ENCODE measurements around the gene ANKHD1. TPM values are rescaled to one million over a fixed set of nuclear protein-coding genes. Genes with fewer than 3 reads are reported as not detected.

Gene ANKHD1
- total and polyA plus RNA-seq, 9 of the 15 experiments (the other 6 are each of a cell fraction or from before 2014, with no cell fraction given): 38.9 to 138 (median 78.7) TPM

DNA sequence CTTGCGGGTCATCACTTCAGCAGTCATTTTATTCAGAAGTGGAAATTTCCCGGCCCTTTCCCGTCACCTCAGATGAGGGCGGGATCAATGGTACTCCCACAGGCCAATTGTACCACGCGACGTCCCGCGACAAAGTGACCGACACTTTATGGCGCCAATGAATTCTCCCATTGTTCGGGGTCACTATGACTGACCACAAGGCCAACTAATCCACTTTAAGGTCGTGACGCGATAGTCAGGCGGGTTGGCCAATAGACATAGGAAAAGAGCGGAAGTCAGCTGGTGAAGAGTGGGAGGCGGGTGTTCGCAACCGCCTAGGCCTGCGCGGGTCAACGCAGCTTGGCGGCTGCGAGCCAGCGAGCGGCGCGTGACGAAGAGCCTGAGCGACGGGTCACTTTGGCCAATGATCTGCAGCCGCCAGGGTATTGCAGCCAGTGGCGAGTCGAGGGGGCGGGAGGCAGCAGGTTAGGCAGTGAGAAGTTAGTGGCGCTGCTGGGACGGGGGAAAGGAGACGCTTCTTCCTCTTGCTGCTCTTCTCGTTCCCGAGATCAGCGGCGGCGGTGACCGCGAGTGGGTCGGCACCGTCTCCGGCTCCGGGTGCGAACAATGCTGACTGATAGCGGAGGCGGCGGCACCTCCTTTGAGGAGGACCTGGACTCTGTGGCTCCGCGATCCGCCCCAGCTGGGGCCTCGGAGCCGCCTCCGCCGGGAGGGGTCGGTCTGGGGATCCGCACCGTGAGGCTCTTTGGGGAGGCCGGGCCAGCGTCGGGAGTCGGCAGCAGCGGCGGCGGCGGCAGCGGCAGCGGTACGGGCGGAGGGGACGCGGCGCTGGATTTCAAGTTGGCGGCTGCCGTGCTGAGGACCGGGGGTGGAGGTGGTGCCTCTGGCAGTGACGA is at the start of gene ANKHD1 (continued):
- no peak for TF ChIP-seq CBX8 (IDR thresholded peaks at IDR 0.05; ENCODE audit: borderline replicate concordance, extremely low read depth, low read depth, low read length, poor library complexity, severe bottlenecking)
- TF ChIP-seq ZFPM2 (CRISPR knock-in tag; IDR thresholded peaks at IDR 0.05): no peak
- TF ChIP-seq, protein P1, sequence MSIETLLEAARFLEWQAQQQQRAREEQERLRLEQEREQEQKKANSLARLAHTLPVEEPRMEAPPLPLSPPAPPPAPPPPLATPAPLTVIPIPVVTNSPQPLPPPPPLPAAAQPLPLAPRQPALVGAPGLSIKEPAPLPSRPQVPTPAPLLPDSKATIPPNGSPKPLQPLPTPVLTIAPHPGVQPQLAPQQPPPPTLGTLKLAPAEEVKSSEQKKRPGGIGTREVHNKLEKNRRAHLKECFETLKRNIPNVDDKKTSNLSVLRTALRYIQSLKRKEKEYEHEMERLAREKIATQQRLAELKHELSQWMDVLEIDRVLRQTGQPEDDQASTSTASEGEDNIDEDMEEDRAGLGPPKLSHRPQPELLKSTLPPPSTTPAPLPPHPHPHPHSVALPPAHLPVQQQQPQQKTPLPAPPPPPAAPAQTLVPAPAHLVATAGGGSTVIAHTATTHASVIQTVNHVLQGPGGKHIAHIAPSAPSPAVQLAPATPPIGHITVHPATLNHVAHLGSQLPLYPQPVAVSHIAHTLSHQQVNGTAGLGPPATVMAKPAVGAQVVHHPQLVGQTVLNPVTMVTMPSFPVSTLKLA (conservative IDR thresholded peaks at IDR 0.05): peak; percentile 87 to 88
- no peak for TF ChIP-seq ETS2 (tag; IDR thresholded peaks at IDR 0.05; ENCODE audit: borderline replicate concordance, poor library complexity, severe bottlenecking)
- TF ChIP-seq, protein P2, sequence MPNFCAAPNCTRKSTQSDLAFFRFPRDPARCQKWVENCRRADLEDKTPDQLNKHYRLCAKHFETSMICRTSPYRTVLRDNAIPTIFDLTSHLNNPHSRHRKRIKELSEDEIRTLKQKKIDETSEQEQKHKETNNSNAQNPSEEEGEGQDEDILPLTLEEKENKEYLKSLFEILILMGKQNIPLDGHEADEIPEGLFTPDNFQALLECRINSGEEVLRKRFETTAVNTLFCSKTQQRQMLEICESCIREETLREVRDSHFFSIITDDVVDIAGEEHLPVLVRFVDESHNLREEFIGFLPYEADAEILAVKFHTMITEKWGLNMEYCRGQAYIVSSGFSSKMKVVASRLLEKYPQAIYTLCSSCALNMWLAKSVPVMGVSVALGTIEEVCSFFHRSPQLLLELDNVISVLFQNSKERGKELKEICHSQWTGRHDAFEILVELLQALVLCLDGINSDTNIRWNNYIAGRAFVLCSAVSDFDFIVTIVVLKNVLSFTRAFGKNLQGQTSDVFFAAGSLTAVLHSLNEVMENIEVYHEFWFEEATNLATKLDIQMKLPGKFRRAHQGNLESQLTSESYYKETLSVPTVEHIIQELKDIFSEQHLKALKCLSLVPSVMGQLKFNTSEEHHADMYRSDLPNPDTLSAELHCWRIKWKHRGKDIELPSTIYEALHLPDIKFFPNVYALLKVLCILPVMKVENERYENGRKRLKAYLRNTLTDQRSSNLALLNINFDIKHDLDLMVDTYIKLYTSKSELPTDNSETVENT (CRISPR knock-in tag; IDR thresholded peaks at IDR 0.05): peak; percentile 96
- no peak for TF ChIP-seq ZNF830 (CRISPR knock-in tag; IDR thresholded peaks at IDR 0.05)
- no peak for TF ChIP-seq PHB2 (IDR thresholded peaks at IDR 0.05; ENCODE audit: low read depth)
- TF ChIP-seq, protein P3, sequence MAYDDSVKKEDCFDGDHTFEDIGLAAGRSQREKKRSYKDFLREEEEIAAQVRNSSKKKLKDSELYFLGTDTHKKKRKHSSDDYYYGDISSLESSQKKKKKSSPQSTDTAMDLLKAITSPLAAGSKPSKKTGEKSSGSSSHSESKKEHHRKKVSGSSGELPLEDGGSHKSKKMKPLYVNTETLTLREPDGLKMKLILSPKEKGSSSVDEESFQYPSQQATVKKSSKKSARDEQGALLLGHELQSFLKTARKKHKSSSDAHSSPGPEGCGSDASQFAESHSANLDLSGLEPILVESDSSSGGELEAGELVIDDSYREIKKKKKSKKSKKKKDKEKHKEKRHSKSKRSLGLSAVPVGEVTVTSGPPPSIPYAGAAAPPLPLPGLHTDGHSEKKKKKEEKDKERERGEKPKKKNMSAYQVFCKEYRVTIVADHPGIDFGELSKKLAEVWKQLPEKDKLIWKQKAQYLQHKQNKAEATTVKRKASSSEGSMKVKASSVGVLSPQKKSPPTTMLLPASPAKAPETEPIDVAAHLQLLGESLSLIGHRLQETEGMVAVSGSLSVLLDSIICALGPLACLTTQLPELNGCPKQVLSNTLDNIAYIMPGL (CRISPR knock-in tag; IDR thresholded peaks at IDR 0.05): no peak
- TF ChIP-seq, protein P4, sequence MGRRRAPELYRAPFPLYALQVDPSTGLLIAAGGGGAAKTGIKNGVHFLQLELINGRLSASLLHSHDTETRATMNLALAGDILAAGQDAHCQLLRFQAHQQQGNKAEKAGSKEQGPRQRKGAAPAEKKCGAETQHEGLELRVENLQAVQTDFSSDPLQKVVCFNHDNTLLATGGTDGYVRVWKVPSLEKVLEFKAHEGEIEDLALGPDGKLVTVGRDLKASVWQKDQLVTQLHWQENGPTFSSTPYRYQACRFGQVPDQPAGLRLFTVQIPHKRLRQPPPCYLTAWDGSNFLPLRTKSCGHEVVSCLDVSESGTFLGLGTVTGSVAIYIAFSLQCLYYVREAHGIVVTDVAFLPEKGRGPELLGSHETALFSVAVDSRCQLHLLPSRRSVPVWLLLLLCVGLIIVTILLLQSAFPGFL (CRISPR knock-in tag; IDR thresholded peaks at IDR 0.05): no peak
- peak; percentile 71; the same call in 1 of the 2 replicates for TF ChIP-seq CEBPG (CRISPR knock-in tag; IDR thresholded peaks at IDR 0.05)
- peak in 1 of 2 experiments; percentile 9; a peak in 1 of 4 replicates for TF ChIP-seq CEBPG (tag; conservative IDR thresholded peaks at IDR 0.05 in 1 of 2, IDR thresholded peaks at IDR 0.05 in 1 of 2)
- no peak for TF ChIP-seq NR3C1 (CRISPR knock-in tag; IDR thresholded peaks at IDR 0.05)
- no peak for TF ChIP-seq HNRNPL (IDR thresholded peaks at IDR 0.05; ENCODE audit: low read depth, low read length)
- TF ChIP-seq, protein P5, sequence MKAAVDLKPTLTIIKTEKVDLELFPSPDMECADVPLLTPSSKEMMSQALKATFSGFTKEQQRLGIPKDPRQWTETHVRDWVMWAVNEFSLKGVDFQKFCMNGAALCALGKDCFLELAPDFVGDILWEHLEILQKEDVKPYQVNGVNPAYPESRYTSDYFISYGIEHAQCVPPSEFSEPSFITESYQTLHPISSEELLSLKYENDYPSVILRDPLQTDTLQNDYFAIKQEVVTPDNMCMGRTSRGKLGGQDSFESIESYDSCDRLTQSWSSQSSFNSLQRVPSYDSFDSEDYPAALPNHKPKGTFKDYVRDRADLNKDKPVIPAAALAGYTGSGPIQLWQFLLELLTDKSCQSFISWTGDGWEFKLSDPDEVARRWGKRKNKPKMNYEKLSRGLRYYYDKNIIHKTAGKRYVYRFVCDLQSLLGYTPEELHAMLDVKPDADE (conservative IDR thresholded peaks at IDR 0.05; ENCODE audit: control insufficient read depth, low read depth, low read length): peak; percentile 77; the same call in 1 of the 2 replicates
- TF ChIP-seq TEAD1 (CRISPR knock-in tag; IDR thresholded peaks at IDR 0.05): peak in 1 of 2 experiments; percentile 5; a peak in 1 of 4 replicates
